Epithelial cell of prostate (primary cell): ENCODE data around the gene MAML2.

Experiments
- DNase-seq: peaks from one replicate; pipeline ENCODE4 v3.0.0-alpha.2; 2011; ENCODE audit warnings: low read depth, low spot score
- H3K27ac ChIP-seq: fragments of 450-650 bp; 2 replicates; pipeline ENCODE4 v1.5.1; 2017; ENCODE audit warnings: mild to moderate bottlenecking

Gene MAML2

DNA sequence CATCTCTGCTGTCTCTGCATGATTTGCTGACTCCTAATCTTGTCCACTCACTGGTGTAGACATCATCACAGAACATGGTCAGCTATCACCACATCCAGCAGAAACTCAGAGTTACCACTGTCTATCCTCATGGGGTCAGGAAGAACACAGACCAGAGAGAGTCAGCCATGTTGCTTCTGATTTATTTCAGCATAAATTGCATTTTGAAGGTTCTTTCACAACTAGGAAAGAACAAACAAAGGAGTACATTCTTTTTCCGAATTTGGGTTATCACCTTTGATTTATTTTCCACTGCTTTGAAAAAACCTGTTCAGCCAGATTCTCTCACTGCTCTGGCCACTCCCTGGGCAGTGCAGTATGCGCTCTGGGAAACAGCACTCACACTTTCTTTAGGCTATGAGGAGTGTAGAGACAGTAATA lies 247.1 kb downstream of the MAML2 start:
- H3K27ac ChIP-seq = peak overlapping the region; percentile 63
- DNase-seq = peak; percentile 40

DNA sequence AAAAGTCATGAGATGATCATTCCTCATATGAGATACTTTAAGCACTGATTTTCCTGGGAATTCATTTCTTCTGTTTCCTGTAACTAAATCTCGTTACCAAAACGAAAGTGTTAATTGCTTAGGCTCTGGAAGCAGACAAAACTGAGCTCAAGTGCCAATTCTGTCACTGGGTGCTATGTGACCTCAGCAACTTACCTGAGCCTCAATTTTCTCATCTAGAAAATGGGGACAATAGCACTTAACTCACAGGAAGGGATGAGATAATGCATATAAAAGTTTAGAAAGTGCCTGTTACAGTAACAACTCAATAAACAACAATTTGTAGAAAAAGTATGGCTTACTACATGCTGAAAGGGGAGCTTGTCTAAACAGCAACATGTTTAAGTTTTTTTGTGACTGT lies 248.8 kb downstream of the MAML2 start:
- no peak for DNase-seq
- H3K27ac ChIP-seq = no peak overlapping the region

DNA sequence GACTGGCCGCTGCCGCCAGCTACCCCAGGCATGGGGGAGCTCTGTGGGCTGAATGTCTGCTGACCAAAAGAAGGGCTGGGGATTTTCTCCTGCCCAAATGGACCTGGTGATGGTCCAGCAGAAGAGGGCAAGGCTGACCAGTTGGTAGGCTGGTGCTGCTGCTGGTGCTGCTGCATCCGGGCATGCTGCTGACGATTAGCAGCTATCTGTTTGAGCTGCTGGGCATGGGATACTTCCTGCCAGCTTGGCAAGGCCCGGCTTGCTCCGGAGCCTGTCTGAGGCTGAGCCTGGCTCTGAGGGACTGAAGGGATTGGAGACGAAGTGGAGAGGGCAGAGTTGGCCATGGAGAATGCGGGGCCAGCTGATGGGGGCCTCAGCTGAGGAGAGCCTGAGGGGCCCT lies 250.5 kb downstream of the MAML2 start:
- H3K27ac ChIP-seq = no peak overlapping the region
- no peak for DNase-seq

- no peak overlapping the region for H3K27ac ChIP-seq
- DNase-seq = no peak
Observed at GRCh38 chr11:96091476-96091875, 251.5 kb downstream of the MAML2 start.

- DNase-seq = no peak
- no peak overlapping the region for H3K27ac ChIP-seq
Observed at GRCh38 chr11:96090711-96091110, 252.3 kb downstream of the MAML2 start.

DNA sequence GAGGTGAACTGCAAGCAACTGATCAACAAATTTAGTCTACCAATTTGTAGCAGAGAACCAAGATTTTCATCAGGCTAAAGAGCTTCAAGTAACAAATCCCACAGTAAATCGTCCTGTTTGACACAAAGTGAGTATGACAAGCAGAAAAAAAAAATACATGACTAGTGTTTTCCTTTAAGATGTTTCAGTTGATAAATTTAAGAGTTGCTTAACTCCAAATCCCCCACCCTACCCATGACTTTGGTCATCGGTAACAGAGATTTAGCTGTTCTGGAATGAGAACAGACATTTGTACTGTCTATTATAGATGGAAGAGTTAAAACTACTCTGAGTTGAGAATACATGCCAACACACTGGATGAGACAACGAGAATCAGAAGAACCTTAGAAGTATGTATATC lies 254.1 kb downstream of the MAML2 start:
- DNase-seq = no peak
- H3K27ac ChIP-seq = no peak overlapping the region

- no peak for DNase-seq
- no peak overlapping the region for H3K27ac ChIP-seq
Observed at GRCh38 chr11:96086111-96086510, 256.9 kb downstream of the MAML2 start.

DNA sequence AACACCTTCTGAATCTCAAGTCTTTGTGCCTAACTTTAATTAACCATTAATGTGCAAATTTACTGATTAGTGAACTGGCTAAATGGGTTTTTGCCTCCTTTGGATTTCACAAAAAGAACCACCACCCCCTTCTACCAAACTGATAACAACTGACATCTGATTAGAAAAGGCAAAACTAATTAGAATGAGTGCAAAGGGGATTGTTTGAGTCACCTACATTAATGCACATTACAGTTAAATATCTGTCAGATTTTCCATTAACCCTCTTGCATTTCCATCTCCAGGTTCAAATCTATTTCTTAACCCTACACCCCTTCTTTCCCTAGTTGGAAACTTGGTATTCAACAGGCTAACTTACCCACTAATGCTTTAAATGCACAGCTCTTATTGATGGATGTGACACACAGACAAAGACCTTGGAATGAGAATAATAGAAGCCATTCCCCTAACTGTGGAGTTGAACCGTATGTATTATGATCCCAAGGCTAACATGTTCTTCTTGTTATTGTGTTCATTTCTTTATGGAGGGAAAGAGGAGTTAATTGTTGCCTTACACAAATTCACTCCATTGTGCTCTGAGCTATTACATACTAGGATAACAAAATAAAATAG lies 257.6 kb downstream of the MAML2 start:
- no peak overlapping the region for H3K27ac ChIP-seq
- DNase-seq = no peak

GRCh38 chr11:96084610-96085318 lies 258.2 kb downstream of the MAML2 start:
- DNase-seq = no peak
- H3K27ac ChIP-seq = no peak overlapping the region

GRCh38 chr11:96082936-96083335 lies 260.1 kb downstream of the MAML2 start:
- DNase-seq = no peak

DNA sequence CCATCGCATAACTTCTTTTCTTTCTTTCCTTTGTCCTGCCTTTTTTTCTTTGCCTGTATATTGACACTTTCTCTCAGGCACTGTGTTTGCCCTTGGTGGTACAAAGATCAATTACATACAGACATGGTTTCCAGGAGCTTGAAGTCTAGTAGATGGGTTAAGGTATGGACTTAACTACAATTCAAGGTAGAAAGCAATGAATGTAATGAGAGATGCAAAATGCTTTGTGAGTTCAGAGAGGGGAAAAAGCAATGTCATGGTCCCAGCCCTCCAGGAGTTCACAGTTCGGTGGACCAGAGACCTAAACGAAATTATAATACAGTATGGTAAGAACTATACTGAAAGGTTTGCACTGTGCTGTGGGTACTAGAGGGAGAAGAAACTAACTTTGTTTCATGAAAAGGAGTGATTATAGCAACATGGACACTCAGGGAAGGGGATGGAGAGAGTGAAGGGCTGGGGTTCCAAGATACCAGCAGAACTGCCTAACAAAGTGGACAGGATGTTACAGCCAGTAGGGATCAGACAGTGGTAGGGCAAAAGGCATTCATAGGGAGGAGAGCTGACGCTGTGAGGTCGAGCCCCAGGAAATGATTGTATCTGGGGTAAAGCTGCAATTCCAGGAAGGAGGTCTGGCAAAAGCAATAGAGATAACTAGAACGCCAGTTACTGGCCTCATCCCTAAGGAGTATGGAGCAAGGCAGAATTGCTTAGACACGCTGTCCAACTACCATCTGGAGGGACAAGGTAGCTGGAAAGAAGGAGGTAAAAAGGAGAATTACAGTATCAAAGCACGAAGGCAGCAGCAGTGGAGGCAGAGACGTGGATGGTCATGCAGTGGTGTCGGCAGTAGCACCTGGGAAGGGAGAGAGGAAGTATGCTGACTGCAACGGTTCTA lies 260.7 kb downstream of the MAML2 start:
- DNase-seq = no peak
- H3K27ac ChIP-seq = no peak overlapping the region

More at GRCh38 chr11:96082936-96083335, 260.1 kb downstream of the MAML2 start:
- H3K27ac ChIP-seq = no peak overlapping the region

DNA sequence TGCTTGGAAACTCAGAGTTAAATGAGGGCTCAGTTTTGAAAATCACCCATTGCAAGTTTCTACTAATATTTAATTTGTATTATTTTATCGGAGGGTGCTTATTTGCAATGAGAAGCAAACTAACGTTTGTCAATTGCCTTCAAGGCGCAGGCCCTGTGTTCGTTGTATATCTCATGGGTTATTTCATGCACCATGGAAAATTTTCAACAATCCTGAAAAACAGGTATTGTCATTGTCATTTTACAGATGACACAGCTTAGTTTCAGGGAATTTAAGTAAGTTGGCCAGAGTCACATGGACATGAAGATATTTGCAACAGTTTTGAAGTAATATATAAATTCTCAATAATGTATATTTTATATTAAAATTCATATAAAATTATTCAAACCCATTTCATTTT lies 261.4 kb downstream of the MAML2 start:
- no peak for DNase-seq
- no peak overlapping the region for H3K27ac ChIP-seq

DNA sequence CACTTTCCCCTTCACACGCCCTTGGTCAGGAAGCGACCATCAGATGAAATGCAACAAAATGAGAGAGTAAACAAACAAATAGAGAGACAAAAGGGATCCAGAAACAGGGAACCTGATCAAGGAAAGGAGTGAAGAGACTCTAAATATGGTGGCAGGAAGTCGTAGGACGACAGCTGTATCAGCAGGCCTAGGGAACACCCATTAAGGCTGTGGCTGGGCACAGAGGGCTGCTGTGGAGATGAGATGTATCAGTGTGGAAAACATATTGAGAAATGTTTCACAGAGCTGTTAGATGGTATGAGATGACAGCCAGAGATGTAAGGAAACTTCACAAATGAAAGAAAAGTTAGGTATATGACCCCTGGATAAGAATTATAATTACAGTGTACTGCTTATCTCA lies 263.3 kb downstream of the MAML2 start:
- no peak overlapping the region for H3K27ac ChIP-seq
- no peak for DNase-seq

GRCh38 chr11:96075532-96075959 lies 267.4 kb downstream of the MAML2 start:
- no peak for DNase-seq
- H3K27ac ChIP-seq = no peak overlapping the region

- H3K27ac ChIP-seq = no peak overlapping the region
- no peak for DNase-seq
Observed at GRCh38 chr11:96074551-96075310, 268.3 kb downstream of the MAML2 start.

- no peak for DNase-seq
- H3K27ac ChIP-seq = no peak overlapping the region
Observed at GRCh38 chr11:96073536-96073935, 269.5 kb downstream of the MAML2 start.

- DNase-seq = no peak
- no peak overlapping the region for H3K27ac ChIP-seq
Observed at GRCh38 chr11:96072592-96072991, 270.4 kb downstream of the MAML2 start.

- no peak overlapping the region for H3K27ac ChIP-seq
Observed at GRCh38 chr11:96070453-96070852, 272.5 kb downstream of the MAML2 start.

DNA sequence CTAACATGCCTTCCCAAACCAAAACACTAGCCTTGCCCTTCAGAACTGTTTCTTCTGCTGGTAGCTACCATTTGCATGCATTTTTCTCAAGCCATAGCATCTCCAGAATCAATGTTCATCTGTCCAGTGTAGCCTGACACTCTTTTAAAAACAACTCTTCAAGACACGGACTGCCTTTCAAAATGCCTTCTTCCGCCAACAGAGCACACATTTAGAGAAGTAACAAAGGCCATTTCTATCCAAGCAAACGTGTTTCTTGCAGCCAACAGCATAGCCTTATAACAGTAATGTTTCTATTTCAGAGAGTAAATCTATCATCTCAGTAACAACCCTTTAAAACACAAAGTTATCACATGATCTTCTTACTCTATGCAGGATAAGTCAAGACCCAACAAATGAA lies 275.8 kb downstream of the MAML2 start:
- DNase-seq = no peak
- H3K27ac ChIP-seq = no peak overlapping the region

More at GRCh38 chr11:96070453-96070852, 272.5 kb downstream of the MAML2 start:
- DNase-seq = no peak

DNA sequence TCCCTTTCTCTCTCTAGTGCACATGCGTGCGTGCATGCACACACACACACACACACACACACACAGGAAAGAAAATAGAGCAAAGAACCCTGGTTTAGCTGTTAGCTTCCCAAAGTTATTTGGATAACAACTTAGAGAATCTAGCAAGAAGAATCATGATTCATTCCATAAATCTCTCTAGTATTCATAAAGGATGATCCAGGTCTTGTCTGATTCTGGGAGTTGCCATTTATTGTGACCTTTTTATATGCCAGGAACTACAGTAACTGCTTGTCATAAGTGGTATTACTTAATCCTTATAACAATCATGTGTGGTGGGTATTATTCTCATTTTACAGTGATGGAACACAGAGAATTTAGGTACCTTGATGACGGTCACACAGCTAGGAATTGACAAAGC lies 277.6 kb downstream of the MAML2 start:
- DNase-seq = no peak

More for the DNA sequence above, 277.6 kb downstream of the MAML2 start:
- no peak overlapping the region for H3K27ac ChIP-seq
